K562 (cell line): ENCODE results near the gene ZBTB49.

Source experiments
- CHD4 ChIP-seq: fragments of 200-600 bp; sonication (generic); IDR thresholded peaks from 3 replicates; pipeline ENCODE4 v1.6.1; 2012; ENCODE audit warnings: low read depth, mild to moderate bottlenecking, mixed read lengths, low read length, inconsistent platforms; ENCODE audit not compliant: insufficient read depth, insufficient replicate concordance, poor library complexity, severe bottlenecking
- JUNB ChIP-seq: fragments of 450-650 bp; formaldehyde crosslinking; conservative IDR thresholded peaks from 2 replicates; pipeline ENCODE4 v1.4.0; 2020; ENCODE audit warnings: mild to moderate bottlenecking
- MAZ ChIP-seq, 2 experiments: fragments of 450-650 bp in 1 of 2; sonication (generic) in 1 of 2; formaldehyde crosslinking; IDR thresholded peaks in 1 of 2; conservative IDR thresholded peaks in 1 of 2; 2 replicates each; pipeline versions ENCODE4 v1.4.0 to v1.5.0; 2020; ENCODE audit warnings: mild to moderate bottlenecking in 1 of 2, missing genetic modification reagents in 1 of 2
- PHF8 ChIP-seq: fragments of 200-600 bp; sonication (generic); IDR thresholded peaks from 2 replicates; pipeline ENCODE4 v1.6.1; 2012; ENCODE audit warnings: mixed run types, mild to moderate bottlenecking, inconsistent platforms, low read length, moderate library complexity, borderline replicate concordance
- TCF15 ChIP-seq: fragments of 250-450 bp; sonication (Bioruptor Pico); IDR thresholded peaks from 2 replicates; pipeline ENCODE4 v1.8.0; 2022; ENCODE audit warnings: moderate library complexity, mild to moderate bottlenecking, inconsistent platforms
- ZNF785 ChIP-seq: fragments of 250-450 bp; sonication (Bioruptor Pico); IDR thresholded peaks from 2 replicates; pipeline ENCODE4 v1.4.0; 2020; ENCODE audit warnings: mild to moderate bottlenecking
- TF ChIP-seq, protein P1 (sequence below): fragments of 450-650 bp; conservative IDR thresholded peaks from 2 replicates; pipeline ENCODE4 v1.6.1; 2016; ENCODE audit warnings: missing genetic modification characterization, low read depth, mild to moderate bottlenecking, control low read depth, missing compliant biosample characterization

DNA sequence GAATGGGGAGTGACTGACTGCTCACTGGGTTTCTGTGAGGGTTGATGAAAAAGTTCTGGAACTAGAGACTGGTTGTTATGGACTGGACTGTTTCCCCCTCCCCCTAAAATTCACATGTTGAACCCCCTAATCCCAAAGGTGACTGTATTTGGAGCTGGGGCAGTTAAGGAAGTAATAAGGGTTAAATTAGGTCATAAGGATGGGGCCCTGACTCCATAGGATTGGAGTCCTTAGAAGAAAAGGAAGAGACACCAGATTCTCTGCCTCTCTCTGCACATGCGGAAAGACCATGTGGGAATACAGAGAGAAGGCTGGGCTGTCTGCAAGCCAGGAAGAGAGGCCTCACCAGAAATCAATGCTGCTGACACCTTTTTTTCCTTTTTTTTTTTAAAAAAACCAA lies 38.2 kb downstream of the ZBTB49 start:
- TF ChIP-seq ZNF785 (CRISPR knock-in tag) (no peak), CHD4 (no peak), TCF15 (CRISPR knock-in tag) (no peak), MAZ (CRISPR knock-in tag; conservative IDR thresholded peaks at IDR 0.05 in 1 of 2, IDR thresholded peaks at IDR 0.05 in 1 of 2) (no peak), PHF8 (no peak), JUNB (CRISPR knock-in tag) (no peak)
- TF ChIP-seq, protein P1, sequence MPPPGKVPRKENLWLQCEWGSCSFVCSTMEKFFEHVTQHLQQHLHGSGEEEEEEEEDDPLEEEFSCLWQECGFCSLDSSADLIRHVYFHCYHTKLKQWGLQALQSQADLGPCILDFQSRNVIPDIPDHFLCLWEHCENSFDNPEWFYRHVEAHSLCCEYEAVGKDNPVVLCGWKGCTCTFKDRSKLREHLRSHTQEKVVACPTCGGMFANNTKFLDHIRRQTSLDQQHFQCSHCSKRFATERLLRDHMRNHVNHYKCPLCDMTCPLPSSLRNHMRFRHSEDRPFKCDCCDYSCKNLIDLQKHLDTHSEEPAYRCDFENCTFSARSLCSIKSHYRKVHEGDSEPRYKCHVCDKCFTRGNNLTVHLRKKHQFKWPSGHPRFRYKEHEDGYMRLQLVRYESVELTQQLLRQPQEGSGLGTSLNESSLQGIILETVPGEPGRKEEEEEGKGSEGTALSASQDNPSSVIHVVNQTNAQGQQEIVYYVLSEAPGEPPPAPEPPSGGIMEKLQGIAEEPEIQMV (tag): no peak
